Esophagus muscularis mucosa (tissue), 4 donors: ENCODE results near the gene OR8I2. TPM values are rescaled to one million over a fixed set of nuclear protein-coding genes. Genes with fewer than 3 reads are reported as not detected.
"Not testable (repeated sequence)": the region's sequence is repeated elsewhere in the genome, so short reads cannot be mapped to it uniquely, and the experiment has no call there.

Source experiments
- DNase-seq: peaks from one replicate; pipeline ENCODE4 v3.0.0-alpha.2; 2017; ENCODE audit errors: extremely low spot score
- H3K27ac ChIP-seq, 4 donors: fragments of 200-600 bp; sonication (generic); replicated peaks in 1 of 4; 1 replicate in 3 of 4; 2 replicates in 1 of 4; pipeline ENCODE4 v1.5.1; 2016 to 2019; ENCODE audit warnings: mild to moderate bottlenecking in 1 of 4
- H3K27me3 ChIP-seq, 4 donors: fragments of 200-600 bp; sonication (generic); one replicate each; pipeline versions ENCODE4 v1.5.1 to v1.6.0; 2016 to 2019
- H3K36me3 ChIP-seq, 4 donors: fragments of 200-600 bp; sonication (generic); one replicate each; pipeline ENCODE4 v1.5.1; 2016 to 2019
- H3K4me1 ChIP-seq, 4 donors: fragments of 200-600 bp; sonication (generic); one replicate each; pipeline ENCODE4 v1.5.1; 2016 to 2019
- H3K4me3 ChIP-seq, 4 donors: fragments of 200-600 bp; sonication (generic); 1 replicate in 2 of 4; 2 replicates in 2 of 4; pipeline ENCODE4 v1.5.1; 2016 to 2019; ENCODE audit warnings: mild to moderate bottlenecking in 4 of 4, moderate library complexity in 1 of 4
- H3K9me3 ChIP-seq, 4 donors: fragments of 200-600 bp; sonication (generic); 1 replicate in 3 of 4; 2 replicates in 1 of 4; pipeline ENCODE4 v1.5.1; 2016 to 2019
- EP300 ChIP-seq: sonication (generic); formaldehyde crosslinking; IDR thresholded peaks from one replicate; pipeline ENCODE4 v1.6.1; 2017; ENCODE audit warnings: antibody characterized with exemption
- POLR2A ChIP-seq: fragments of 450-650 bp; IDR thresholded peaks from one replicate; pipeline ENCODE4 v1.6.1; 2017; ENCODE audit warnings: antibody characterized with exemption, moderate library complexity, mild to moderate bottlenecking, low read depth
- POLR2AphosphoS5 ChIP-seq, 2 donors: sonication (generic); formaldehyde crosslinking; IDR thresholded peaks; one replicate each; pipeline ENCODE4 v1.6.1; 2017; ENCODE audit warnings: antibody characterized with exemption in 2 of 2
- WGBS: methylation state at CpG from one replicate; pipeline ENCODE4 v1.1.5; 2018; 5-methylcytosine and 5-hydroxymethylcytosine counted together
- intact Hi-C: fragments of 100-400 bp; cut with DNase I; formaldehyde crosslinking; loops from one replicate; pipeline ENCODE4 v1.15.1; 2023
- total RNA-seq, 4 donors: library from RNA; depleted of rRNA; stranded (reverse); fragments of >200 nt; gene quantifications; one replicate each; pipeline versions ENCODE4 v1.1.0 to v1.2.1, GENCODE V29; 2016
- TF ChIP-seq, protein P1 (sequence below), 3 experiments: fragments of 200-600 bp in 2 of 3; fragments of 450-650 bp in 1 of 3; sonication (generic) in 2 of 3; IDR thresholded peaks; one replicate each; pipeline ENCODE4 v1.5.1; 2017 to 2019; ENCODE audit warnings: antibody characterized with exemption in 3 of 3, mild to moderate bottlenecking in 2 of 3, moderate library complexity in 1 of 3

Gene OR8I2
- not detected for total RNA-seq

- WGBS = 68% methylated on average over 3 of the region's 3 CpGs
- no peaks in the 10 kb centered on the region for H3K4me1 ChIP-seq
- TF ChIP-seq EP300 = no peak
- TF ChIP-seq POLR2A = no peak
- TF ChIP-seq, protein P1, sequence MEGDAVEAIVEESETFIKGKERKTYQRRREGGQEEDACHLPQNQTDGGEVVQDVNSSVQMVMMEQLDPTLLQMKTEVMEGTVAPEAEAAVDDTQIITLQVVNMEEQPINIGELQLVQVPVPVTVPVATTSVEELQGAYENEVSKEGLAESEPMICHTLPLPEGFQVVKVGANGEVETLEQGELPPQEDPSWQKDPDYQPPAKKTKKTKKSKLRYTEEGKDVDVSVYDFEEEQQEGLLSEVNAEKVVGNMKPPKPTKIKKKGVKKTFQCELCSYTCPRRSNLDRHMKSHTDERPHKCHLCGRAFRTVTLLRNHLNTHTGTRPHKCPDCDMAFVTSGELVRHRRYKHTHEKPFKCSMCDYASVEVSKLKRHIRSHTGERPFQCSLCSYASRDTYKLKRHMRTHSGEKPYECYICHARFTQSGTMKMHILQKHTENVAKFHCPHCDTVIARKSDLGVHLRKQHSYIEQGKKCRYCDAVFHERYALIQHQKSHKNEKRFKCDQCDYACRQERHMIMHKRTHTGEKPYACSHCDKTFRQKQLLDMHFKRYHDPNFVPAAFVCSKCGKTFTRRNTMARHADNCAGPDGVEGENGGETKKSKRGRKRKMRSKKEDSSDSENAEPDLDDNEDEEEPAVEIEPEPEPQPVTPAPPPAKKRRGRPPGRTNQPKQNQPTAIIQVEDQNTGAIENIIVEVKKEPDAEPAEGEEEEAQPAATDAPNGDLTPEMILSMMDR (IDR thresholded peaks at IDR 0.05) = no peak
- TF ChIP-seq POLR2AphosphoS5 (IDR thresholded peaks at IDR 0.05) = no peak
- H3K27me3 ChIP-seq = no peaks in the 10 kb centered on the region
- no peaks in the 10 kb centered on the region for H3K36me3 ChIP-seq
- no peak for DNase-seq
- H3K4me3 ChIP-seq = no peak within 1 kb of the TSS
- H3K9me3 ChIP-seq = no peaks in the 10 kb centered on the region
- intact Hi-C loops = no loop called here
- H3K27ac ChIP-seq = no peak within 1 kb of the TSS
Observed at GRCh38 chr11:56093008-56093407, at the start of gene OR8I2. OR8I2 (plus strand) TSS chr11:56093308; CDS start chr11:56093308, 0 bp downstream.

DNA sequence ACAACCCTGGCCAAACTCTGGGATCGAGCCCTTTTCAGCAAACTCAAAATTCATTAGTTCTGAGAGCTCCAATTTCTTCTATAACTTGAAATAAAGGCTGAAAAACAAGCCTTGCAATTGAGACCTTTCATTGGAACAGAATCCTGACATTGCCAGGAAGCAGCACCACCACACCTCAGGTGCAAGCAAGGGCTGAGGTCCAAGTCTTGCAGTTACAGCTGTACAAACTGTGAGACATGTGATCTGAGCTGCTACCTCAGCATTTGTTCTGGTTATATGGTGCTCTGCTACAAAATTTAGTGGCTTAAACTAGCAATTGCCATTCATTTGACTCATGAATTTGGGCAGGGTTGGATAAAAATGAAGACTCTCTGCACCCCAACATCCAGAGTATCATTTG is 47.6 kb upstream of the OR8I2 start:
- no peaks in the 10 kb centered on the region for H3K27me3 ChIP-seq
- H3K9me3 ChIP-seq = peaks cover 0 to 9% (median under 1%) of the 10 kb centered on the region in 4 donors
- TF ChIP-seq POLR2AphosphoS5 (IDR thresholded peaks at IDR 0.05) = no peak
- TF ChIP-seq, protein P1 (IDR thresholded peaks at IDR 0.05) = no peak
- no peak overlapping the region for H3K4me3 ChIP-seq
- DNase-seq = no peak
- WGBS = 56% methylated on average over 1 of the region's 1 CpG
- no peaks in the 10 kb centered on the region for H3K4me1 ChIP-seq
- no peaks in the 10 kb centered on the region for H3K36me3 ChIP-seq
- intact Hi-C loops = no loop called here
- no peak overlapping the region for H3K27ac ChIP-seq

GRCh38 chr11:56048480-56048879 is 44.6 kb upstream of the OR8I2 start:
- Histone ChIP-seq H3K36me3 (no peaks in the 10 kb centered on the region), H3K27ac (no peak overlapping the region), H3K27me3 (no peaks in the 10 kb centered on the region), H3K4me3 (no peak overlapping the region), H3K4me1 (no peaks in the 10 kb centered on the region), H3K9me3 (no peaks in the 10 kb centered on the region)
- intact Hi-C loops = no loop called here
- WGBS = 62% methylated on average over 4 of the region's 4 CpGs
- TF ChIP-seq, protein P1 (IDR thresholded peaks at IDR 0.05) = no peak
- TF ChIP-seq POLR2A = no peak
- no peak for TF ChIP-seq EP300
- TF ChIP-seq POLR2AphosphoS5 (IDR thresholded peaks at IDR 0.05) = no peak
- no peak for DNase-seq

DNA sequence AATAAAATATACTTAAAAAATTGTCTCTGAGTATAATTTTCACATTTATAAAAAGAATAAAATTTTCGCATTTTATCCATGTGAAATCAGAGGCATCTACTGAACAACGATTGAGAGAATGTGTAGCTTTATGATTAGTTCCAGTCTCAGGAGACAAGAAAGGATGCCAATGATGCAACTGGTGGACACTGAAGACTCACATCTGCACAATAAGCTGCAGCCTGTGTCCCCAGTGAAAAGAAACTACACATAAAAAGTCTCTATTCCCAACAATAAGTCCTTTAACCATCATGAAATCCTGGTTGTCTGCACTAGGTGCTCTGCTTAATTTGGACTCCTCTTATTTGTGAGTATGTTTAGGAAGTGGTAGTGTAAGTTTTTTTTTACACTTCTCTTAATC is 43.6 kb upstream of the OR8I2 start:
- Histone ChIP-seq H3K27me3 (no peaks in the 10 kb centered on the region), H3K36me3 (no peaks in the 10 kb centered on the region), H3K9me3 (no peaks in the 10 kb centered on the region), H3K4me3 (no peak overlapping the region), H3K4me1 (no peaks in the 10 kb centered on the region), H3K27ac (no peak overlapping the region)
- intact Hi-C loops = no loop called here
- TF ChIP-seq POLR2A (no peak), EP300 (no peak), POLR2AphosphoS5 (IDR thresholded peaks at IDR 0.05) (no peak)
- TF ChIP-seq, protein P1 (IDR thresholded peaks at IDR 0.05) = no peak
- 71% methylated on average over 2 of the region's 2 CpGs for whole genome bisulfite sequencing
- DNase-seq = no peak

DNA sequence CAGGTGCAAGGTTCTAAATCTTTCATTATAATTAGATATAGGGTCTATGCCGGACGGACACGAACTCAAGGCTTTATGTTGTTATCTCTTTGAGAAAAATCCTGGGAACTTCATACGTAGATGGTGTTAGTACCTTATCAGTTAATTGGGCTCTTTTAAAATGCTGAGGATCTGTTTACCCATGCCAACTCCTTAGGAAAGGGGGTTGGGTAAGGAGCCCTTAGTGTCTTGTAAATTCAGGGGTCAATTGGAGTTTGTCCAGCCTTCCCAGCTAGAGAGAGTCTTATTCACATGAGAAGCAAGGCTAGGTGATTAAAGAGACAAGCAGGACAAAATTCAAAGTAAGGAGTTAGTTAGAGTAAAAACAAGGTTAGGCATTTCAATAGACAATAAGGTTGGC is 36.7 kb upstream of the OR8I2 start:
- intact Hi-C loops, H3K4me3 ChIP-seq, H3K27ac ChIP-seq, DNase-seq, H3K9me3 ChIP-seq, H3K4me1 ChIP-seq, H3K36me3 ChIP-seq, H3K27me3 ChIP-seq: not testable (repeated sequence)
- 46% methylated on average over 4 of the region's 4 CpGs for WGBS

DNA sequence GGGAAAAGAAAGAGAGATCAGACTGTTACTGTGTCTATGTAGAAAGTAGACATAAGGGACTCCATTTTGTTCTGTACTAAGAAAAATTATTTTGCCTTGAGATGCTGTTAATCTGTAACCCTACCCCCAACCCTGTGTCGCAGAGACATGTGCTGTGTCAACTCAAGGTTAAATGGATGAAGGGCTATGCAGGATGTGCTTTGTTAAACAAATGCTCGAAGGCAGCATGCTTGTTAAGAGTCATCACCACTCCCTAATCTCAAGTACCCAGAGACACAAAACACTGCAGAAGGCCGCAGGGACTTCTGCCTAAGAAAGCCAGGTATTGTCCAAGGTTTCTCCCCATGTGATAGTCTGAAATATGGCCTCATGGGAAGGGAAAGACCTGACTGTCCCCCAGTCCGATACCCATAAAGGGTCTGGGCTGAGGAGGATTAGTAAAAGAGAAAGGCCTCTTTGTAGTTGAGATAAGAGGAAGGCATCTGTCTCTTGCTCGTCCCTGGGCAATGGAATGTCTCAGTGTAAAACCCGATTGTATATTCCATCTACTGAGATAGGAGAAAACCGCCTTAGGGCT is 35.4 kb upstream of the OR8I2 start:
- H3K36me3 ChIP-seq, DNase-seq, H3K27me3 ChIP-seq, H3K4me3 ChIP-seq, intact Hi-C loops, H3K9me3 ChIP-seq, H3K27ac ChIP-seq, H3K4me1 ChIP-seq: not testable (repeated sequence)
- WGBS = 40% methylated on average over 7 of the region's 7 CpGs

- H3K9me3 ChIP-seq, H3K36me3 ChIP-seq, H3K4me1 ChIP-seq, H3K27me3 ChIP-seq, intact Hi-C loops, DNase-seq, H3K27ac ChIP-seq, H3K4me3 ChIP-seq: not testable (repeated sequence)
- 77% methylated on average over 7 of the region's 7 CpGs for WGBS
Observed at GRCh38 chr11:56058260-56058780, 34.8 kb upstream of the OR8I2 start.
